NCI-H510A (cell line): ENCODE results near the gene SLC39A2.

Source experiments
- DNase-seq: peaks from one replicate; lab custom pipeline; 2025; lab: John Stamatoyannopoulos, UW

SLC39A2 gene

GRCh38 chr14:21047378-21047781 is 48.3 kb downstream of the SLC39A2 start:
- no peak for DNase-seq

- DNase-seq, result no peak
These were observed 49.5 kb downstream of the SLC39A2 start for GRCh38 chr14:21048638-21049037.

GRCh38 chr14:21049271-21049673 is 50.2 kb downstream of the SLC39A2 start:
- no peak for DNase-seq

GRCh38 chr14:21050597-21050996 is 51.5 kb downstream of the SLC39A2 start:
- DNase-seq, result no peak
